Mesodermal cell (in vitro differentiated cells): ENCODE data around the gene KIZ.

Experiments
- H3K27ac ChIP-seq: 2 replicates; pipeline ENCODE4 v1.7.0; 2013; ENCODE audit warnings: mild to moderate bottlenecking, low read depth, low read length, moderate library complexity; ENCODE audit not compliant: severe bottlenecking
- H3K36me3 ChIP-seq: 2 replicates; pipeline ENCODE4 v1.7.1; 2013; ENCODE audit warnings: mild to moderate bottlenecking, low read length, moderate library complexity; ENCODE audit not compliant: control insufficient read depth, insufficient read depth
- H3K4me1 ChIP-seq: one replicate; pipeline ENCODE4 v1.7.1; 2013; ENCODE audit warnings: mild to moderate bottlenecking, low read length; ENCODE audit not compliant: insufficient read depth, control insufficient read depth, poor library complexity, severe bottlenecking
- H3K4me3 ChIP-seq: 2 replicates; pipeline ENCODE4 v1.7.0; 2013; ENCODE audit warnings: low read length, control low read depth, mild to moderate bottlenecking; ENCODE audit not compliant: insufficient read depth, poor library complexity, severe bottlenecking; ENCODE audit errors: extremely low read depth
- H3K9me3 ChIP-seq: 2 replicates; pipeline ENCODE4 v1.7.1; 2013; ENCODE audit warnings: mild to moderate bottlenecking, low read length, moderate library complexity; ENCODE audit not compliant: control insufficient read depth
- WGBS, 2 experiments: methylation state at CpG; one replicate each; pipeline ENCODE4 v1.1.5; 2013; ENCODE audit warnings: missing lambda C conversion rate in 2 of 2; ENCODE audit not compliant: insufficient coverage in 2 of 2; 5-methylcytosine and 5-hydroxymethylcytosine counted together

KIZ gene

GRCh38 chr20:21266191-21266536, 140.3 kb downstream of the KIZ start:
- WGBS, 2 experiments, result 85 to 92% methylated on average over 4 to 5 of the region's 5 CpGs
- Histone ChIP-seq H3K4me3 (no peak overlapping the region), H3K36me3 (no peaks in the 10 kb centered on the region), H3K27ac (no peak overlapping the region), H3K4me1 (no peaks in the 10 kb centered on the region), H3K9me3 (no peaks in the 10 kb centered on the region)

GRCh38 chr20:21269772-21270171, 143.9 kb downstream of the KIZ start:
- no peaks in the 10 kb centered on the region for H3K4me1 ChIP-seq

GRCh38 chr20:21270806-21271205, 144.9 kb downstream of the KIZ start:
- H3K9me3 ChIP-seq, result no peaks in the 10 kb centered on the region
- H3K36me3 ChIP-seq, result no peaks in the 10 kb centered on the region
- H3K4me1 ChIP-seq, result no peaks in the 10 kb centered on the region
- WGBS, 2 experiments, result 87 to 89% methylated on average over 4 to 5 of the region's 8 CpGs
- no peak overlapping the region for H3K27ac ChIP-seq
- no peak overlapping the region for H3K4me3 ChIP-seq

More at GRCh38 chr20:21269772-21270171, 143.9 kb downstream of the KIZ start:
- WGBS, 2 experiments, result 90 to 100% methylated on average over 1 to 2 of the region's 2 CpGs
- H3K36me3 ChIP-seq, result no peaks in the 10 kb centered on the region
- H3K27ac ChIP-seq, result no peak overlapping the region
- no peaks in the 10 kb centered on the region for H3K9me3 ChIP-seq
- no peak overlapping the region for H3K4me3 ChIP-seq

- H3K4me3 ChIP-seq, result no peak overlapping the region
- H3K4me1 ChIP-seq, result no peaks in the 10 kb centered on the region
- H3K9me3 ChIP-seq, result no peaks in the 10 kb centered on the region
- H3K36me3 ChIP-seq, result no peaks in the 10 kb centered on the region
- no peak overlapping the region for H3K27ac ChIP-seq
These were observed 146.4 kb downstream of the KIZ start for GRCh38 chr20:21272279-21272678.

GRCh38 chr20:21272679-21273078, 146.8 kb downstream of the KIZ start:
- Histone ChIP-seq H3K4me1 (no peaks in the 10 kb centered on the region), H3K27ac (no peak overlapping the region), H3K36me3 (no peaks in the 10 kb centered on the region), H3K4me3 (no peak overlapping the region), H3K9me3 (no peaks in the 10 kb centered on the region)
- WGBS, 2 experiments, result 86 to 91% methylated on average over 1 to 3 of the region's 3 CpGs

- Histone ChIP-seq H3K36me3 (no peaks in the 10 kb centered on the region), H3K4me1 (no peaks in the 10 kb centered on the region), H3K27ac (no peak overlapping the region), H3K9me3 (no peaks in the 10 kb centered on the region), H3K4me3 (no peak overlapping the region)
- 95 to 96% methylated on average over 8 of the region's 8 CpGs for WGBS, 2 experiments
These were observed 148.0 kb downstream of the KIZ start for GRCh38 chr20:21273755-21274386.

GRCh38 chr20:21278829-21279228, 152.9 kb downstream of the KIZ start:
- no peaks in the 10 kb centered on the region for H3K4me1 ChIP-seq
- no peak overlapping the region for H3K27ac ChIP-seq
- no peak overlapping the region for H3K4me3 ChIP-seq
- H3K36me3 ChIP-seq, result no peaks in the 10 kb centered on the region
- WGBS, 2 experiments, result 73 to 100% methylated on average over 2 of the region's 2 CpGs
- no peaks in the 10 kb centered on the region for H3K9me3 ChIP-seq

- Histone ChIP-seq H3K36me3 (no peaks in the 10 kb centered on the region), H3K4me3 (no peak overlapping the region), H3K9me3 (no peaks in the 10 kb centered on the region), H3K4me1 (no peaks in the 10 kb centered on the region), H3K27ac (no peak overlapping the region)
- 72 to 90% methylated on average over 4 to 5 of the region's 7 CpGs for WGBS, 2 experiments
These were observed 154.0 kb downstream of the KIZ start for GRCh38 chr20:21279706-21280521.

- Histone ChIP-seq H3K4me3 (no peak overlapping the region), H3K27ac (no peak overlapping the region), H3K36me3 (no peaks in the 10 kb centered on the region), H3K4me1 (no peaks in the 10 kb centered on the region), H3K9me3 (no peaks in the 10 kb centered on the region)
- 70 to 100% methylated on average over 1 to 2 of the region's 3 CpGs for whole genome bisulfite sequencing, 2 experiments
These were observed 154.7 kb downstream of the KIZ start for GRCh38 chr20:21280522-21281016.

GRCh38 chr20:21286775-21287174, 160.9 kb downstream of the KIZ start:
- Histone ChIP-seq H3K36me3 (no peaks in the 10 kb centered on the region), H3K9me3 (no peaks in the 10 kb centered on the region), H3K27ac (no peak overlapping the region), H3K4me3 (no peak overlapping the region), H3K4me1 (no peaks in the 10 kb centered on the region)
- WGBS, 2 experiments, result 71 to 77% methylated on average over 1 to 2 of the region's 4 CpGs
